GM18867 (cell line): ENCODE results near the gene MCF2L2.
"Not testable (repeated sequence)": the region's sequence is repeated elsewhere in the genome, so short reads cannot be mapped to it uniquely, and the experiment has no call there.

Experiments
- ATAC-seq: cut with Tn5 transposase; IDR thresholded peaks from one replicate; pipeline ENCODE4 v1.9.1; 2021; ENCODE audit warnings: mild to moderate bottlenecking, moderate library complexity; ENCODE audit not compliant: unreplicated experiment

MCF2L2 gene

GRCh38 chr3:183446838-183447205 is 18.4 kb upstream of the MCF2L2 start:
- no peak for ATAC-seq

DNA sequence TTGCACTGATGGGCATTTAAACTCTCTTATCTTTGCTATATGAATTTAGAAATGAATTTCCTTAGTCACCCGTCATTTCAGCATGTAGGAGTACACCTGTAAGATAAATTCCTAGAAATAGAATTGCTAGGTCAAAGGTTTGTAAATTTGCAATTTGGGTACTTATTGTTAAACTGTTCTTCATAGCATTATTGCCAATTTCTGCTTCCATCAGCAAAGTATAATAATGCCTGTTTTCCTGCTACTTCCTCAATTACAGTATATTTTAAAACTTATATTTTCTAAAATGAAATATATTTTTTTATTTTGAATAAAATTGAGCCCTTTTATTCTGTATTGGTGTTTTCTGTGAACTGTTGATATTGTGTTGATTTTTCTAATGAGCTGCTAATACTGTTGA is 16.3 kb upstream of the MCF2L2 start:
- ATAC-seq, result no peak

- ATAC-seq, result no peak
Observed at GRCh38 chr3:183443395-183444385, 15.3 kb upstream of the MCF2L2 start.

GRCh38 chr3:183442994-183443393 is 14.6 kb upstream of the MCF2L2 start:
- ATAC-seq, result no peak

- not testable (repeated sequence) for ATAC-seq
Observed at GRCh38 chr3:183440521-183440920, 12.1 kb upstream of the MCF2L2 start.

GRCh38 chr3:183439515-183439914 is 11.1 kb upstream of the MCF2L2 start:
- ATAC-seq, result no peak

- no peak for ATAC-seq
Observed at GRCh38 chr3:183438735-183439134, 10.3 kb upstream of the MCF2L2 start.

DNA sequence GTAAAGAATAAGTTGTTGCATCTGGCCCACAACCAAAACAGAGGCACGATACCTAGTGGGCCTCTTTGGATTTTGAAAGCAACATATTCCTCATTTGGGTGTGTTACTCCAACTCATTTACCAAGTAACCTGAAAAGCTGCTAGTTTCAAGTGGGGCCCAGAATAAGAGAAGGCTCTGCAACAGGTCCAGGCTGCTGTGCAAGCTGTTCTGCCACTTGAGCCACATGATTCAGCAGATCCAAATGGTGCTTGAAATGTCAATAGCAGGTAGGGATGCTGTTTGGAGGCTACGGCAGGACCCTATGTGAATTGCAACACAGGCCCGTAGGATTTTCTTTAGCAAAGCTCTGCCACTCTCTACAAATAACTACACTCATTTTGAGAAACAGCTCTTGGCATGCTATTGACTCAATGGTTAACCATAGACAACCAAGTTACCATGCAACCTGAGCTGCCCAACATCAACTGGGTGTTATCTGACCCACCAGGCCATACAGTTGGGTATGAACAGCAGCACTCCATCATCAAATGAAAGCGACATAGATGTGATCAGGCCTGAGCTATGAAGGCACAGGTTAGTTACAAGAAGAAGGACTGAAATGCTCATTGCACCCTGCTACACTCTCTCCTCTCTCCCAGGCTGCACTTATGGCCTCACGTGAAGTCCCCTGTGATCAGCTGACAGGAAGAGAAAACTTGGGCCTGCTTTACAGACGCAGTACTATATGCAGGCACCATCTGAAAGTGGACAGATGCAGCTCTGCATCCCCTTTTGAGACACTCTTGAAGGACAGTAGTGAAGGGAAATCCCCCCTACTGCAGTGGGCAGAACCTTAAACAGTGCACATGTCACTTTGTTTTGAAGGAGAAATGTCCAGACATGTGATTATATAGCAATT is 9.5 kb upstream of the MCF2L2 start:
- no peak for ATAC-seq

- ATAC-seq, result no peak
Observed at GRCh38 chr3:183437061-183437460, 8.6 kb upstream of the MCF2L2 start.

- peak; percentile 94 for ATAC-seq
Observed at GRCh38 chr3:183435661-183436060, 7.2 kb upstream of the MCF2L2 start.

- ATAC-seq, result no peak
Observed at GRCh38 chr3:183434992-183435391, 6.6 kb upstream of the MCF2L2 start.

DNA sequence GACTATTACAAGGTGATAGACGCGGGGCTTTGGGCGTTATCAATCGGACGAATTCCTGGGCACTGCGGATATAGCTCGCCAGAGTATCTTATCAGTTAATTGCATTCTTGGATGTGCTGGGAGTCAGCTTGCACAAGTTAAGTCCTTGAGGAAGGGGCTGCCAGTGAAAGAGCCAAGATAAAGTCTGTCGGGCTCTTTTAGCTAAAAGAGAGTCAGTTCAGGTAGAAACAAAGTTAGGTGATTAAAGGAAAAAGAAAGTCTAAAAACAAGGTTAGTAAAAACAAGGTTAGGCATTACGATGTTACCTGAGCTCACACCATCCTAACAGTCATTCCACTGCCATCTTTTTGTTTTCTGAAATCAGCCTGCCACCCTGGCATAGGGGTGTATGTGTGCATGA is 6.1 kb upstream of the MCF2L2 start:
- no peak for ATAC-seq

- ATAC-seq, result peak; percentile 31
Observed at GRCh38 chr3:183430325-183430957, 2.0 kb upstream of the MCF2L2 start.

- peak; percentile 20 for ATAC-seq
Observed at GRCh38 chr3:183427876-183428446, 458 bp downstream of the MCF2L2 start.

DNA sequence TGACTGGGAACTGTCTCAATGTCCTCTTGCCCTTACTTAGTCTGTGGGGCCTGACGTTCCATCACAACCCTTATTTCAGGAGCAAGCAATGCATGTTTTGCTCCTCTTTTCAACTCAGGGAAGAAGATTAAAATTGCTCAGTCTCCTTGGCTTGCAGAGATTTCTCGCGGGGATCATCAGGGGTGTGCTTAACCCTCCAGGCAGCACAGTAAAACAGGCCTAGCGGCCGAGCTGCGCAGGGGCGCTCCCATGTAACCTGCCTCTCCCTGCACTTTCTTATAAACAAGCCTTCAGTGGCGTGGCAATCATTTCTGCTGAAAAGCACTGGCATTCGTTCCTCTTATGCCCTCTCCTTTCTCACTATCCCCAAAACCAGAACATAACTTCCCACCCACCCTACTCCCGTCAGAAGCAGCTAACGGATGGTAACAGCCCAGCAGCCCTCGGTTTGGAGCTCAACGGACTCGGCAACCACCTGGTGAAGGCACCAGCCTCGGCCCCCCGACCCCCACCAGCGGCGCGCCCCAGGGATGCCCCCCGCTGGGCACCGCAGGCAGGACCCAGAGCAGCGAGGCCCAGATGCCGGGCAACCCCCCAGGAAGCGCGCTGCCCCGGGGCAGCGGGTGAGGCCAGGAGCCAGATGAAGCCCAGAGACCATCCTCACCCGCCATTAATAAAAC is 1.1 kb downstream of the MCF2L2 start:
- ATAC-seq, result no peak

DNA sequence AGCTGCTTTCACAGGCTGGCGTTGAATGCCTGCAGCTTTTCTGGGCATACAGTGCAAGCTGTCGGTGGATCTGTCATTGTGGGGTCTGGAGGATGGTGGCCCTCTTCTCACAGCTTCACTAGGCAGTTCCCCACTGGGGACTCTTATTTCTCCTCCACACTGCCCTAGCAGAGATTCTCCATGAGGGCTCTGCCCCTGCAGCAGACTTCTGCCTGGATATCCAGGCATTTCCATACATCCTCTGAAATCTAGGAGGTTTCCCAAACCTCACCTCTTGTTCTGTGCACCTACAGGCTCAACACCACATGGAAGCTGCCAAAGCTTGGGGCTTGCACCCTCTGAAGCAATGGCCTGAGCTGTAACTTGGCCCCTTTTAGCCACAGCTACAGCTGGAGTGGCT is 9.6 kb downstream of the MCF2L2 start:
- ATAC-seq, result not testable (repeated sequence)

GRCh38 chr3:183411216-183411922 is 17.1 kb downstream of the MCF2L2 start:
- ATAC-seq, result no peak

- no peak for ATAC-seq
Observed at GRCh38 chr3:183410759-183411158, 17.7 kb downstream of the MCF2L2 start.

- ATAC-seq, result no peak
Observed at GRCh38 chr3:183410280-183410679, 18.1 kb downstream of the MCF2L2 start.

GRCh38 chr3:183409219-183409618 is 19.2 kb downstream of the MCF2L2 start:
- no peak for ATAC-seq
